ENCODE data around the gene MRPS6. TPM values are rescaled to one million over a fixed set of nuclear protein-coding genes. Genes with fewer than 3 reads are reported as not detected.

MRPS6 gene
- total and polyA plus RNA-seq, 3 experiments from 2014 or later: 134 to 163 (median 136) TPM

DNA sequence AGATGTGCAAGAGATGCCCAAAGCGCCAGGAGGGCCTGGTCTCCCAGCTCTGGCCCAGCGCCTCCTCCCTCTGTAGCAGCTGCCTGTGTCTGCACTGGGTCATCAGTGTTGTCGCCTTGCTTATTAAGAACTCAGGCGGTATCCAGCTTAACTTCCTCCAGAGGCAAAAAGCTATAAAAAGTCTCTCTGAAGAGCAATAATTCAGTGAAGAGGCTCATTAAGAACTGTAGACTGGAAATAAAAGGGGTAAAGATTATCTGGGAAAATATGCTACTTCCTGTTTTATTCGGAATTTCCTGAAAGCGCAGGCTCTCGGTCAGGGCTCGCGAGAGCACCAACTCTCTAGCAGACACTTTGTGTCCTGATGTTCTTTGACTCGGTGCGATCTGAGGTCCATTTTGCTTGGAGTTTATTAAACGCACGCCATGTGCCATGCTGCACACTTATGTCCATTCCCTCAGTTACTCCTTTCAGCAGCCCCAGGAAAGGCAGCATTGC is 70.4 kb downstream of the MRPS6 start:
- peaks cover 35 to 68% (median 46%) of the 10 kb centered on the region in 3 donors for H3K36me3 Mint-ChIP-seq
- H3K4me1 Mint-ChIP-seq: peaks cover 14 to 32% (median 28%) of the 10 kb centered on the region in 3 donors
- no peak for DNase-seq
- H3K27me3 Mint-ChIP-seq: no peaks in the 10 kb centered on the region
- H3K4me3 ChIP-seq (ENCODE audit: low read length): no peak overlapping the region
- no peak overlapping the region for H3K27ac Mint-ChIP-seq
- no peaks in the 10 kb centered on the region for H3K9me3 ChIP-seq (ENCODE audit: low read length)
- H3K36me3 ChIP-seq (ENCODE audit: insufficient read depth, low read length): peaks cover 30% of the 10 kb centered on the region
- no peak overlapping the region for H3K27ac ChIP-seq (ENCODE audit: low read depth, low read length)
- H3K27me3 ChIP-seq (ENCODE audit: insufficient read depth, low read length, poor library complexity, severe bottlenecking): no peaks in the 10 kb centered on the region
- ChIA-PET CTCF (interaction anchor here (1.1 to 1.7 kb wide), 2 partner anchors 11 to 204 kb away, joined by 3 to 4 read pairs; no protein-coding TSS in a partner anchor), POLR2A (no interaction called here)
- no peaks in the 10 kb centered on the region for H3K4me1 ChIP-seq (ENCODE audit: insufficient read depth, low read length)
- H3K4me3 Mint-ChIP-seq: no peak overlapping the region
- peaks cover 0 to 3% (median 0%) of the 10 kb centered on the region in 5 donors for H3K9me3 Mint-ChIP-seq

DNA sequence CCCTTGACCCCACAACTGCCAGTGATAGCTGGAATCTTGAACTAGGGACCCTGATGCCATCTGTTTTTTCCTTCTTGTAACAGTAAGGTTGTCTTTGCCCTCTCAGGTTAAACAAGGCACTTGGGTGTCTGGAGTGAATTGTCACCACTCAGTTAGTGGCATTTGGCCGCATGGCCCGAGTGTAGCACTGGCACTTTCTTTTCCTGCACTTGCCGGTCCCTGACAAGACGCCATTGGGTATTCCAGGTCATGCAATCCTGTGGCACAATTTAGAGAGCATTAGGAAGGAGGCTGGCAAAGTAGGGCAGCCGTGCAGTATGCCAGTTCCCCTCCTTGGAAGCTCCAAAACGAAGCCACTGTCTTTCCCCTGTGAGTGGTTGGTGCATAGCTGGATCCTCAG is 70.8 kb downstream of the MRPS6 start:
- H3K9me3 Mint-ChIP-seq: peaks cover 0 to 3% (median 0%) of the 10 kb centered on the region in 5 donors
- ChIA-PET CTCF (interaction anchor here (1.1 to 1.7 kb wide), 2 partner anchors 12 to 204 kb away, joined by 3 to 4 read pairs; no protein-coding TSS in a partner anchor), POLR2A (no interaction called here)
- Histone ChIP-seq H3K27me3 (ENCODE audit: insufficient read depth, low read length, poor library complexity, severe bottlenecking) (no peaks in the 10 kb centered on the region), H3K27ac (ENCODE audit: low read depth, low read length) (no peak overlapping the region), H3K4me3 (ENCODE audit: low read length) (no peak overlapping the region), H3K4me1 (ENCODE audit: insufficient read depth, low read length) (no peaks in the 10 kb centered on the region), H3K36me3 (ENCODE audit: insufficient read depth, low read length) (peaks cover 30% of the 10 kb centered on the region), H3K9me3 (ENCODE audit: low read length) (no peaks in the 10 kb centered on the region)
- no peak overlapping the region for H3K4me3 Mint-ChIP-seq
- no peaks in the 10 kb centered on the region for H3K27me3 Mint-ChIP-seq
- no peak for DNase-seq
- no peak overlapping the region for H3K27ac Mint-ChIP-seq
- H3K4me1 Mint-ChIP-seq: peaks cover 14 to 32% (median 28%) of the 10 kb centered on the region in 3 donors
- H3K36me3 Mint-ChIP-seq: peaks cover 35 to 67% (median 46%) of the 10 kb centered on the region in 3 donors

DNA sequence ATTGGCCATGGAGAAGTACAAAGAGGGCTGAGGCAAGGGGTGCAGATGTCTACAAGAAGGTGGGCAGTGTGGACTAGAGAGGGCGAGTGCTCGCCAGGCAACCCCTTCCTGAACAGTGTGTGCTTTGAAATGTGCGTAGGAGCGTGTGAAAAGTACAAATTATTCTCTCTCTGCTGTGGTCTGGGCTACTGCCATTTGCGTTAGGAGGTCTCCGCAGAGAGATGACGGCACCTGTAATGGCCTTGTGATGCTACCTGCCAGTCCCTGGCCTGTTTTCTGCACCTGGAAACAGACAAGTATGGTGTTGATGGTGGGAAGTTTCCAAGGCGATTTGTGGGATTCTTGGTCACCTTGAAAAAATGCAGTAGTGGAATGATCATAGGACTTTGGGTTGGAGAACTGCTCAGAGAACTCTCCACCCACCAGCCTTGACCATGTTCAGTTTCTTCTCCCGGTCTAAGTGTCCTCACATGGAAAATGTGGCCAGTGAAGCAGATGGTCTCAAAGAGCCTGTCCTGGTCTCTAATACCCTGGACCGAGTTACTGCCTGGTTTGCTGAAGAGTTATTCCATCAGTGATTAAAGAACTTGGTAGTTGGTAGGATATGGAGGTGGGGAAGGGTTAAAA is 74.5 kb downstream of the MRPS6 start:
- Histone ChIP-seq H3K27ac (ENCODE audit: low read depth, low read length) (no peak overlapping the region), H3K4me3 (ENCODE audit: low read length) (no peak overlapping the region), H3K27me3 (ENCODE audit: insufficient read depth, low read length, poor library complexity, severe bottlenecking) (no peaks in the 10 kb centered on the region), H3K36me3 (ENCODE audit: insufficient read depth, low read length) (peaks cover 11% of the 10 kb centered on the region), H3K9me3 (ENCODE audit: low read length) (no peaks in the 10 kb centered on the region), H3K4me1 (ENCODE audit: insufficient read depth, low read length) (no peaks in the 10 kb centered on the region)
- Mint-ChIP-seq H3K27ac (no peak overlapping the region), H3K4me1 (peaks cover 0 to 17% (median 8%) of the 10 kb centered on the region in 3 donors), H3K9me3 (peaks cover 0 to 3% (median 0%) of the 10 kb centered on the region in 5 donors), H3K27me3 (peaks cover 0 to 4% of the 10 kb centered on the region in 2 donors), H3K36me3 (peaks cover 16 to 39% (median 38%) of the 10 kb centered on the region in 3 donors), H3K4me3 (no peak overlapping the region)
- POLR2A ChIA-PET: no interaction called here
- CTCF ChIA-PET: no interaction called here
- DNase-seq: no peak

DNA sequence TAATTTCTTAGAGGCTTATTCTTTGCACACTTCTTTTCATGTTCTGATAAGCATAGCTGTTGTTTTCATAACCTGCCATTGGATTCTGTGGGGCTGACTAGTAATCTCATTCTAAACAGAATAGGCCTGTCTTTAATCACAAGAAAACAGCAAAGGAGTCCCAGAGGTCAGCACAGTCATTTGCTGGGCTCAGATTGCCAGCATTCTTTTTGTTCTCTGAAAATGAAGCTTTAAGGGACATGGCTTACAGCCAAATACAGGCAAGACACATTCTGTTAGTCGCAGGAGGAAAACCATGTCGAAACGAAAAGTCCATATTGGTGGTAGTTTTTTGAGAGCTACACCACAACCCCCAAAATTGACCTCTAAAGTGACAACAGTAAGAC is 75.0 kb downstream of the MRPS6 start:
- Histone ChIP-seq H3K27ac (ENCODE audit: low read depth, low read length) (no peak overlapping the region), H3K4me3 (ENCODE audit: low read length) (no peak overlapping the region), H3K36me3 (ENCODE audit: insufficient read depth, low read length) (peaks cover 7% of the 10 kb centered on the region), H3K4me1 (ENCODE audit: insufficient read depth, low read length) (no peaks in the 10 kb centered on the region), H3K27me3 (ENCODE audit: insufficient read depth, low read length, poor library complexity, severe bottlenecking) (no peaks in the 10 kb centered on the region), H3K9me3 (ENCODE audit: low read length) (no peaks in the 10 kb centered on the region)
- Mint-ChIP-seq H3K27me3 (peaks cover 0 to 4% of the 10 kb centered on the region in 2 donors), H3K4me1 (peaks cover 0 to 17% (median 11%) of the 10 kb centered on the region in 3 donors), H3K9me3 (peaks cover 0 to 3% (median 0%) of the 10 kb centered on the region in 5 donors), H3K36me3 (peaks cover 13 to 38% (median 34%) of the 10 kb centered on the region in 3 donors), H3K27ac (peak overlapping the region in 1 of 8 donors; percentile 6), H3K4me3 (no peak overlapping the region)
- POLR2A ChIA-PET: no interaction called here
- CTCF ChIA-PET: no interaction called here
- DNase-seq: no peak

DNA sequence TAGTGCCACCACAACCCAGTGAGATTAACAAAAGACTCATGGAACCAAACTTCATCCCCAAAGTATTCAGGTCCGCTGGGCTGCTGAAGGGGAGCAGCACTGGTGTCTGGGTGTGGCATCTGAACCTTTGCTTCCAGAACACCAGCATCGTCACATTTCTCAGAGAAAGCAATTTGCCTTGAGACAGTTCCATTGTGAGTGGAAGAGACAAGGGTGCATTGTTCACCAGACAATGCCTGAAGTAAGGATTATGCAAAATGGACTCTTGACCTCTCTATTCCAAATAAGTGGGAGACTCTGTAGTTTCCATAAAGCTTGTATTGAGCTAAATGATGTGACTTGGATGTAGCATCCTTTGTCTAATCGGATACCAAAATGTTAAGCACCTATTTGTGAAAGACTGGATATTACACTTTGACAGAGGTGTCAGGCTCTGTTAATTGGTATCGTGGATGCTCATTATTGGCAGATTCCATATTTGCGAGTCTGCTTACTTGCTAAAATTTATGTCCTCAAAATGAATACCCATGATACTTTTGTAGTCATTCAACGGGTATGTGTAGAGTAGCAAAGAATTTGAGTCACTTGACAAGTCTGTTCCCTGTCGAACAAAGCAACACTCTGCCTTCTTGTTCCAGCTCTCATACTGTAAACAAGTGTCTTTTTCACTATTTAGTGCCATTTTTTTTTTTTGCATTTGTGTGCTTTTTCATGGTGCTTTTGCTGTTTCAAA is 75.6 kb downstream of the MRPS6 start:
- H3K4me1 ChIP-seq (ENCODE audit: insufficient read depth, low read length): no peaks in the 10 kb centered on the region
- no peaks in the 10 kb centered on the region for H3K9me3 ChIP-seq (ENCODE audit: low read length)
- H3K4me3 ChIP-seq (ENCODE audit: low read length): no peak overlapping the region
- H3K27ac Mint-ChIP-seq: no peak overlapping the region
- DNase-seq: no peak
- no peak overlapping the region for H3K4me3 Mint-ChIP-seq
- peaks cover 2% of the 10 kb centered on the region for H3K36me3 ChIP-seq (ENCODE audit: insufficient read depth, low read length)
- no peak overlapping the region for H3K27ac ChIP-seq (ENCODE audit: low read depth, low read length)
- no peaks in the 10 kb centered on the region for H3K27me3 ChIP-seq (ENCODE audit: insufficient read depth, low read length, poor library complexity, severe bottlenecking)
- peaks cover 0 to 4% of the 10 kb centered on the region in 2 donors for H3K27me3 Mint-ChIP-seq
- CTCF ChIA-PET: no interaction called here
- H3K4me1 Mint-ChIP-seq: peaks cover 0 to 17% (median 11%) of the 10 kb centered on the region in 3 donors
- peaks cover 0 to 3% (median 0%) of the 10 kb centered on the region in 5 donors for H3K9me3 Mint-ChIP-seq
- peaks cover 11 to 36% (median 29%) of the 10 kb centered on the region in 3 donors for H3K36me3 Mint-ChIP-seq
- POLR2A ChIA-PET: no interaction called here

DNA sequence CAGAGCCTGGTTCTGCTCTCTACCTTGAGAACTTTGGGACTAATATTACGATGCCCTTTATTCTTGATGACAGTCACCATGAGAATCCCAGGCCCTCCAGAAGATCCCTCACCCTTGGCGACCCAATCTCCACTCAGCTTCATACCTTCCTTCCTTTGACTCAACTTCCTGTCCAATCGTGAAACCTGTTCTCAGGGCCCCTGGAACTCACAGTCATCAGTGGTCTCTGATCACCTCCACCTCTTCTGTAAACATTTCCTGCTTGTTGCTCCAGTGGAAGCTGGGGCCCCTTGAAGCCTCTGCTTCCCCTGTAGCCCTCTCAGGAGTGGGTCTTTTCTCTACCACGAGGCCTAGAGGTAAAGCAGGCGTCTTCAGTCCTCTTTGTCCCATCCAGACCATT is 79.1 kb downstream of the MRPS6 start:
- Histone ChIP-seq H3K4me3 (ENCODE audit: low read length) (no peak overlapping the region), H3K36me3 (ENCODE audit: insufficient read depth, low read length) (no peaks in the 10 kb centered on the region), H3K9me3 (ENCODE audit: low read length) (no peaks in the 10 kb centered on the region), H3K4me1 (ENCODE audit: insufficient read depth, low read length) (no peaks in the 10 kb centered on the region), H3K27me3 (ENCODE audit: insufficient read depth, low read length, poor library complexity, severe bottlenecking) (no peaks in the 10 kb centered on the region), H3K27ac (ENCODE audit: low read depth, low read length) (no peak overlapping the region)
- Mint-ChIP-seq H3K27me3 (peaks cover 0 to 4% of the 10 kb centered on the region in 2 donors), H3K9me3 (peaks cover 0 to 5% (median 0%) of the 10 kb centered on the region in 5 donors), H3K36me3 (peaks cover 5 to 21% (median 7%) of the 10 kb centered on the region in 3 donors), H3K27ac (peak overlapping the region in 2 of 8 donors; percentile 4 to 66), H3K4me1 (peaks cover 4 to 13% (median 9%) of the 10 kb centered on the region in 3 donors), H3K4me3 (no peak overlapping the region)
- POLR2A ChIA-PET: no interaction called here
- no peak for DNase-seq
- CTCF ChIA-PET: no interaction called here

DNA sequence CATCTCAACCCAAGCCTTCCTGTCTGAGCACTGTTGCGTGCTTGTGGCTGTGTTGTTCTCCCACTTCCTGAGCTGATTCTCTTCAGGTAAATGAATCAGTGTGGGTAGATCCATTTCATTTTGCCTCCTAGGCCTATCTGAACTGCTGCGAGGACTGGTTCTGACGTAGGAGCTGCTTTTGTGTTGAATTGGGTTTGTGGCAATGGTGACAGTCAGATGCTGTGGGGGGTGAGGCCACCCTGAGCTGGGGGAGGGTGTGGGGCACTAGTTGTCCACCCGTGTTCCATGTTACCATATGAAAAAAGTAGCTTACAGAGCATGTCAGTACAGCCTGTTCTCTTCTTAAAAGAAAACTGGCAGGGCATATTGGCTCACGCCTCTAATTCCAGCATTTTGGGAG is 81.5 kb downstream of the MRPS6 start:
- peaks cover 4 to 7% (median 4%) of the 10 kb centered on the region in 3 donors for H3K4me1 Mint-ChIP-seq
- ChIA-PET CTCF (interaction anchor here (0.8 kb wide), 1 partner anchor 14 kb away, joined by 3 read pairs; no protein-coding TSS in a partner anchor), POLR2A (no interaction called here)
- H3K27me3 Mint-ChIP-seq: peaks cover 0 to 4% of the 10 kb centered on the region in 2 donors
- no peak overlapping the region for H3K27ac ChIP-seq (ENCODE audit: low read depth, low read length)
- H3K36me3 ChIP-seq (ENCODE audit: insufficient read depth, low read length): no peaks in the 10 kb centered on the region
- peaks cover 2 to 28% (median 8%) of the 10 kb centered on the region in 3 donors for H3K36me3 Mint-ChIP-seq
- H3K9me3 Mint-ChIP-seq: peaks cover 0 to 12% (median 6%) of the 10 kb centered on the region in 5 donors
- DNase-seq: peak in 1 of 5 donors; percentile 32
- H3K9me3 ChIP-seq (ENCODE audit: low read length): no peaks in the 10 kb centered on the region
- H3K27me3 ChIP-seq (ENCODE audit: insufficient read depth, low read length, poor library complexity, severe bottlenecking): no peaks in the 10 kb centered on the region
- H3K4me3 ChIP-seq (ENCODE audit: low read length): no peak overlapping the region
- no peak overlapping the region for H3K4me3 Mint-ChIP-seq
- no peak overlapping the region for H3K27ac Mint-ChIP-seq
- no peaks in the 10 kb centered on the region for H3K4me1 ChIP-seq (ENCODE audit: insufficient read depth, low read length)

DNA sequence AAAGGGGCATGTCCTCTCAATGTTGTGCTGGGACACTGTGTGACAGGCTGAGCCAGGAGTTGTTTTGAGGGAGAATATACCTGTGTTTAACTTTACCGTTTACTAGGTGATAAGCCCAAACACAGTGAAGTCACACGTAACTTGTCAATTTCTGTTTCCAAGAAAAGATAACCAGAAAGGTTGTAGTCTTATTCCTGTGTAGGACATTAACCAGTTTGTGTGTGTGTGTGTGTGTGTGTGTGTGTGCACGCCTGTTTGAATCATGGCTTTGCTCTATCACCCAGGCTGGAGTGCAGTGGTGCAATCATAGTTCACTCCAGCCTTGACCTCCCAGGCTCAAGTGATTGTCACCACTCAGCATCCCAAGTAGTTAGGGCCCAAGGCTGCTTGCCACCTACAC is 83.6 kb downstream of the MRPS6 start:
- peaks cover 2 to 36% (median 6%) of the 10 kb centered on the region in 3 donors for H3K36me3 Mint-ChIP-seq
- H3K27me3 Mint-ChIP-seq: peaks cover 0 to 2% of the 10 kb centered on the region in 2 donors
- Histone ChIP-seq H3K9me3 (ENCODE audit: low read length) (no peaks in the 10 kb centered on the region), H3K27ac (ENCODE audit: low read depth, low read length) (no peak overlapping the region), H3K4me3 (ENCODE audit: low read length) (no peak overlapping the region), H3K36me3 (ENCODE audit: insufficient read depth, low read length) (no peaks in the 10 kb centered on the region), H3K4me1 (ENCODE audit: insufficient read depth, low read length) (no peaks in the 10 kb centered on the region), H3K27me3 (ENCODE audit: insufficient read depth, low read length, poor library complexity, severe bottlenecking) (no peaks in the 10 kb centered on the region)
- no peak overlapping the region for H3K27ac Mint-ChIP-seq
- H3K4me1 Mint-ChIP-seq: peaks cover 4 to 7% (median 4%) of the 10 kb centered on the region in 3 donors
- no peak for DNase-seq
- no peak overlapping the region for H3K4me3 Mint-ChIP-seq
- ChIA-PET CTCF (no interaction called here), POLR2A (no interaction called here)
- H3K9me3 Mint-ChIP-seq: peaks cover 0 to 22% (median 16%) of the 10 kb centered on the region in 5 donors

Measured in CD8-positive, alpha-beta memory T cell (primary cell).